IMR-90 (cell line): ENCODE results near the gene DUOX2. TPM values are rescaled to one million over a fixed set of nuclear protein-coding genes. Genes with fewer than 3 reads are reported as not detected.

Experiments
- ATAC-seq: fragments of 200-7000 bp; cut with Tn5 transposase; 2 replicates; pipeline ENCODE4 v1.9.1; 2020; ENCODE audit warnings: low read depth, mild to moderate bottlenecking, moderate library complexity
- BruUV-seq: library from RNA; stranded (reverse); fragments of 400-500 nt; replicated peaks from 2 replicates; lab custom pipeline; 2021; lab: Mats Ljungman, UMichigan
- CTCF ChIA-PET: fragments of 300-600 bp; formaldehyde crosslinking; extraction: SDS; loops from one replicate; lab custom pipeline; 2021; ENCODE audit warnings: antibody characterized with exemption; lab: Yijun Ruan, JAX
- POLR2A ChIA-PET: fragments of 300-600 bp; sonication (Branson Sonifier 250); formaldehyde crosslinking; loops from one replicate; lab custom pipeline; 2022; ENCODE audit warnings: antibody characterized with exemption; ENCODE audit not compliant: unreplicated experiment; lab: Charles Lee
- DNase-seq: peaks from one replicate; pipeline ENCODE4 v3.0.0; 2013
- H2AFZ ChIP-seq: replicated peaks from 2 replicates; pipeline ENCODE3; 2013; ENCODE audit warnings: low read length, mild to moderate bottlenecking; ENCODE audit not compliant: poor library complexity
- H2AK5ac ChIP-seq: 2 replicates; pipeline ENCODE4 v1.6.1; 2013; ENCODE audit warnings: low read depth, low read length, inconsistent platforms
- H2AK9ac ChIP-seq: replicated peaks from 2 replicates; pipeline ENCODE3; 2013; ENCODE audit warnings: mild to moderate bottlenecking, low read depth, low read length, moderate library complexity; ENCODE audit not compliant: poor library complexity
- H2BK120ac ChIP-seq: 2 replicates; pipeline ENCODE4 v1.6.1; 2013; ENCODE audit warnings: low read depth, low read length, inconsistent platforms
- H2BK15ac ChIP-seq: 3 replicates; pipeline ENCODE4 v1.6.1; 2013; ENCODE audit warnings: low read depth, low read length, inconsistent platforms
- H2BK20ac ChIP-seq: 2 replicates; pipeline ENCODE4 v1.6.1; 2013; ENCODE audit warnings: low read depth, mild to moderate bottlenecking, inconsistent platforms, low read length, moderate library complexity
- H2BK5ac ChIP-seq: 2 replicates; pipeline ENCODE4 v1.6.1; 2013; ENCODE audit warnings: mild to moderate bottlenecking, low read depth, low read length, inconsistent platforms; ENCODE audit not compliant: poor library complexity, severe bottlenecking
- H3K14ac ChIP-seq: replicated peaks from 2 replicates; pipeline ENCODE4 v1.6.1; 2013; ENCODE audit warnings: low read depth, low read length, inconsistent platforms
- H3K18ac ChIP-seq: 2 replicates; pipeline ENCODE4 v1.6.1; 2013; ENCODE audit warnings: low read depth, low read length, control low read depth
- H3K23ac ChIP-seq: 2 replicates; pipeline ENCODE4 v1.6.1; 2013; ENCODE audit warnings: low read depth, low read length, inconsistent platforms
- H3K27ac ChIP-seq: 2 replicates; pipeline ENCODE4 v1.5.1; 2013; ENCODE audit warnings: mild to moderate bottlenecking, control low read depth, low read length; ENCODE audit not compliant: insufficient read depth
- H3K27me3 ChIP-seq: 2 replicates; pipeline ENCODE4 v1.6.1; 2013; ENCODE audit warnings: low read length; ENCODE audit not compliant: control insufficient read depth, insufficient read depth
- H3K36me3 ChIP-seq: 2 replicates; pipeline ENCODE4 v1.6.1; 2013; ENCODE audit warnings: low read length, mixed read lengths; ENCODE audit not compliant: control insufficient read depth, insufficient read depth
- H3K4ac ChIP-seq: 2 replicates; pipeline ENCODE4 v1.6.1; 2013; ENCODE audit warnings: low read depth, low read length, inconsistent platforms
- H3K4me1 ChIP-seq: 2 replicates; pipeline ENCODE4 v1.6.1; 2013; ENCODE audit warnings: low read length, mixed read lengths; ENCODE audit not compliant: control insufficient read depth, insufficient read depth
- H3K4me2 ChIP-seq: 2 replicates; pipeline ENCODE4 v1.6.1; 2013; ENCODE audit warnings: low read depth, mild to moderate bottlenecking, control low read depth, low read length, moderate library complexity
- H3K4me3 ChIP-seq: 2 replicates; pipeline ENCODE4 v1.5.1; 2013; ENCODE audit warnings: low read depth, mild to moderate bottlenecking, control low read depth, low read length, moderate library complexity; ENCODE audit not compliant: insufficient read depth
- H3K56ac ChIP-seq: 2 replicates; pipeline ENCODE4 v1.6.1; 2013; ENCODE audit warnings: low read length, inconsistent platforms; ENCODE audit not compliant: insufficient read depth; ENCODE audit errors: extremely low read depth
- H3K79me1 ChIP-seq, 2 experiments: 2 replicates each; pipeline ENCODE4 v1.6.1; 2013; ENCODE audit warnings: low read length in 2 of 2, inconsistent platforms in 1 of 2, low read depth in 1 of 2
- H3K9ac ChIP-seq: 2 replicates; pipeline ENCODE4 v1.6.1; 2013; ENCODE audit warnings: low read depth, low read length, control low read depth
- H3K9me1 ChIP-seq: 2 replicates; pipeline ENCODE4 v1.6.1; 2013; ENCODE audit warnings: low read length, inconsistent platforms; ENCODE audit not compliant: insufficient read depth
- H3K9me3 ChIP-seq: 2 replicates; pipeline ENCODE4 v1.6.1; 2013; ENCODE audit warnings: low read length; ENCODE audit not compliant: control insufficient read depth, insufficient read depth
- H4K20me1 ChIP-seq: 2 replicates; pipeline ENCODE4 v1.6.1; 2013; ENCODE audit warnings: low read length, inconsistent platforms; ENCODE audit not compliant: insufficient read depth
- H4K5ac ChIP-seq: 2 replicates; pipeline ENCODE4 v1.6.1; 2013; ENCODE audit warnings: mild to moderate bottlenecking, low read depth, low read length, control low read depth
- H4K8ac ChIP-seq, 2 experiments: 2 replicates each; pipeline ENCODE4 v1.6.1; 2013; ENCODE audit warnings: low read depth in 2 of 2, low read length in 2 of 2, control low read depth in 1 of 2, inconsistent platforms in 1 of 2
- H4K91ac ChIP-seq: 2 replicates; pipeline ENCODE4 v1.6.1; 2013; ENCODE audit warnings: low read depth, low read length, inconsistent platforms; ENCODE audit not compliant: insufficient read depth
- BHLHE40 ChIP-seq: fragments of 150-350 bp; IDR thresholded peaks from 2 replicates; pipeline ENCODE4 v1.6.1; 2016; ENCODE audit warnings: mild to moderate bottlenecking, low read depth, low read length
- CEBPB ChIP-seq: IDR thresholded peaks from 2 replicates; pipeline ENCODE4 v1.6.1; 2012; ENCODE audit warnings: low read depth, low read length, improper control_type of control experiment
- CHD1 ChIP-seq: IDR thresholded peaks from 2 replicates; pipeline ENCODE4 v1.6.1; 2012; ENCODE audit warnings: low read depth, low read length, improper control_type of control experiment
- CTCF ChIP-seq: conservative IDR thresholded peaks from 2 replicates; pipeline ENCODE4 v1.5.1; 2012; ENCODE audit warnings: mild to moderate bottlenecking, low read depth, low read length, improper control_type of control experiment
- ELK1 ChIP-seq: fragments of 150-350 bp; IDR thresholded peaks from 2 replicates; pipeline ENCODE4 v1.6.1; 2016; ENCODE audit warnings: low read depth, mild to moderate bottlenecking, low read length, moderate library complexity, borderline replicate concordance
- FOS ChIP-seq: fragments of 150-350 bp; IDR thresholded peaks from 2 replicates; pipeline ENCODE4 v1.6.1; 2016; ENCODE audit warnings: low read depth, low read length
- MAFK ChIP-seq: IDR thresholded peaks from 2 replicates; pipeline ENCODE4 v1.6.1; 2012; ENCODE audit warnings: low read depth, low read length, improper control_type of control experiment
- MAZ ChIP-seq: IDR thresholded peaks from 2 replicates; pipeline ENCODE4 v1.6.1; 2012; ENCODE audit warnings: low read depth, mild to moderate bottlenecking, low read length, improper control_type of control experiment, moderate library complexity, borderline replicate concordance
- MXI1 ChIP-seq: IDR thresholded peaks from 2 replicates; pipeline ENCODE4 v1.6.1; 2012; ENCODE audit warnings: low read depth, mild to moderate bottlenecking, low read length, moderate library complexity, borderline replicate concordance
- NFE2L2 ChIP-seq: fragments of 150-350 bp; IDR thresholded peaks from 2 replicates; pipeline ENCODE4 v1.6.1; 2016; ENCODE audit warnings: low read depth, mild to moderate bottlenecking, low read length
- POLR2A ChIP-seq: IDR thresholded peaks from 2 replicates; pipeline ENCODE4 v1.6.1; 2012; ENCODE audit warnings: mild to moderate bottlenecking, low read depth, low read length
- RAD21 ChIP-seq: IDR thresholded peaks from 2 replicates; pipeline ENCODE4 v1.6.1; 2012; ENCODE audit warnings: low read length, improper control_type of control experiment
- RCOR1 ChIP-seq: IDR thresholded peaks from 2 replicates; pipeline ENCODE4 v1.6.1; 2012; ENCODE audit warnings: mild to moderate bottlenecking, low read length, improper control_type of control experiment; ENCODE audit not compliant: insufficient replicate concordance
- RFX5 ChIP-seq: IDR thresholded peaks from 2 replicates; pipeline ENCODE4 v1.8.0; 2012; ENCODE audit warnings: low read depth, mild to moderate bottlenecking, low read length, moderate library complexity
- SMC3 ChIP-seq: fragments of 150-350 bp; IDR thresholded peaks from 2 replicates; pipeline ENCODE4 v1.6.1; 2016; ENCODE audit warnings: low read depth, mild to moderate bottlenecking, antibody characterized with exemption, low read length, moderate library complexity
- USF2 ChIP-seq: fragments of 150-350 bp; IDR thresholded peaks from 2 replicates; pipeline ENCODE4 v1.6.1; 2017; ENCODE audit warnings: mild to moderate bottlenecking, antibody characterized with exemption, low read length, low read depth
- WGBS, 2 experiments: methylation state at CpG; one replicate each; pipeline versions ENCODE4 v1.1.5 to v1.1.7; 2013; ENCODE audit warnings: missing lambda C conversion rate in 2 of 2; ENCODE audit not compliant: insufficient read length in 1 of 2; ENCODE audit errors: extremely low coverage in 2 of 2; 5-methylcytosine and 5-hydroxymethylcytosine counted together
- dilution Hi-C: fragments of 300-500 bp; cut with HindIII; formaldehyde crosslinking; loops from one replicate; pipeline ENCODE4 v1.14.3; 2018; ENCODE audit warnings: low sequenced_read_pairs; ENCODE audit not compliant: unreplicated experiment
- in situ Hi-C: fragments of 300-500 bp; cut with MboI; formaldehyde crosslinking; loops from 3 replicates; pipeline ENCODE4 v1.14.3; 2019; ENCODE audit warnings: low sequenced_read_pairs, inconsistent platforms, mixed read lengths
- intact Hi-C: fragments of 100-400 bp; cut with micrococcal nuclease; formaldehyde crosslinking; loops from 2 replicates; pipeline ENCODE4 v1.10.0; 2022
- polyA plus RNA-seq, 3 experiments: library from polyadenylated mRNA; depleted of rRNA; stranded (reverse); fragments of >200 nt; gene quantifications; 2 replicates each; pipeline ENCODE4 v1.2.3, GENCODE V29; 2012; ENCODE audit warnings: low replicate concordance in 1 of 3
- total RNA-seq: library from RNA; depleted of rRNA; stranded (reverse); fragments of >200 nt; gene quantifications from 2 replicates; pipeline ENCODE4 v1.2.3, GENCODE V29; 2012

The DUOX2 gene
- total and polyA plus RNA-seq, 2 of the 4 experiments (the other 2 are of a cell fraction): not detected

- Histone ChIP-seq H2BK120ac (no peak overlapping the region), H3K18ac (no peak overlapping the region), H2BK15ac (no peak overlapping the region), H4K20me1 (no peaks in the 10 kb centered on the region), H3K27me3 (peaks cover 32% of the 10 kb centered on the region), H3K4ac (no peak overlapping the region), H4K91ac (no peak overlapping the region), H3K14ac (no peak overlapping the region), H4K5ac (no peak overlapping the region), H3K27ac (no peak overlapping the region), H3K9me1 (peaks cover 9% of the 10 kb centered on the region), H4K8ac (no peak overlapping the region), H3K56ac (no peak overlapping the region), H3K4me1 (peaks cover 9% of the 10 kb centered on the region; the same call in 1 of the 2 replicates), H2BK20ac (no peak overlapping the region), H2AK9ac (no peak overlapping the region), H3K36me3 (no peaks in the 10 kb centered on the region), H3K4me2 (no peak overlapping the region), H2AK5ac (no peak overlapping the region), H2BK5ac (no peak overlapping the region), H3K4me3 (no peak overlapping the region), H3K9me3 (no peaks in the 10 kb centered on the region), H3K79me1 (no peaks in the 10 kb centered on the region), H3K23ac (no peak overlapping the region), H3K9ac (no peak overlapping the region), H2AFZ (no peak overlapping the region)
- POLR2A ChIA-PET: no interaction called here
- in situ Hi-C loops: no loop called here
- WGBS, 2 experiments: 84% methylated on average over 5 of the region's 11 CpGs; no CpG with 5 or more reads in 1 of the 2 experiments
- no TSS peak for BruUV-seq
- TF ChIP-seq USF2: no peak
- no peak for TF ChIP-seq MXI1
- no peak for TF ChIP-seq RFX5
- no peak for TF ChIP-seq FOS
- no peak for TF ChIP-seq BHLHE40
- no peak for TF ChIP-seq MAFK
- no peak for TF ChIP-seq CEBPB
- TF ChIP-seq SMC3: no peak
- no peak for TF ChIP-seq ELK1
- TF ChIP-seq CHD1: no peak
- no peak for TF ChIP-seq NFE2L2
- TF ChIP-seq RAD21: no peak
- TF ChIP-seq CTCF: no peak
- no peak for TF ChIP-seq POLR2A
- no peak for TF ChIP-seq MAZ
- no peak for TF ChIP-seq RCOR1
- dilution Hi-C loops: no loop called here
- ATAC-seq (no peak), DNase-seq (no peak)
- intact Hi-C loops: no loop called here
- CTCF ChIA-PET: no interaction called here
Observed at GRCh38 chr15:45095661-45096060, 18.3 kb downstream of the DUOX2 start.
